Measurements from ENCODE around the gene CABLES1. TPM values are rescaled to one million over a fixed set of nuclear protein-coding genes. Genes with fewer than 3 reads are reported as not detected.

CABLES1 gene
- total RNA-seq, 1 experiment from 2014 or later = 11.8 TPM

DNA sequence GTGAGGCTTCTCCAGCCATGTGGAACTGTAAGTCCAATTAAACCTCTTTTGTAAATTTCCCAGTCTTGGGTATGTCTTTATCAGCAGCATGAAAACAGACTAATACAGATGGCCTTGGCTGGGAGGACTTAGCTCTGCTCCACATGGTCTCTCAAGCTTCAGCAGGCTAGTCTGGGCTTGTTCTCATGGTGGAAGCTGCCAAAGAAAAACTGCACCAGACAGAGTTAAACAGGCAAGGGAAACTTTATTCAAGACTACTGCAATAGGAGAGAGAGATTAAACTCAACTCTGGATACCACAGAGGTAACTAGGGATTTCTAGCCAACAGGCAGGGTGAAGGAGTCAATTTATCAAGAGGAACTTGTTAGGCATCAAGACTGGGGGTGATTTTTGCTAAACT, 142.1 kb downstream of the CABLES1 start:
- H2AFZ ChIP-seq = no peak overlapping the region
- H3K79me2 ChIP-seq (ENCODE audit: low read depth) = no peaks in the 10 kb centered on the region
- H3K4me2 ChIP-seq = no peak overlapping the region
- intact Hi-C loops (cut with micrococcal nuclease; ENCODE audit: unreplicated experiment) = no loop called here
- H3K36me3 ChIP-seq (ENCODE audit: low read depth) = no peaks in the 10 kb centered on the region
- TF ChIP-seq, protein P1, sequence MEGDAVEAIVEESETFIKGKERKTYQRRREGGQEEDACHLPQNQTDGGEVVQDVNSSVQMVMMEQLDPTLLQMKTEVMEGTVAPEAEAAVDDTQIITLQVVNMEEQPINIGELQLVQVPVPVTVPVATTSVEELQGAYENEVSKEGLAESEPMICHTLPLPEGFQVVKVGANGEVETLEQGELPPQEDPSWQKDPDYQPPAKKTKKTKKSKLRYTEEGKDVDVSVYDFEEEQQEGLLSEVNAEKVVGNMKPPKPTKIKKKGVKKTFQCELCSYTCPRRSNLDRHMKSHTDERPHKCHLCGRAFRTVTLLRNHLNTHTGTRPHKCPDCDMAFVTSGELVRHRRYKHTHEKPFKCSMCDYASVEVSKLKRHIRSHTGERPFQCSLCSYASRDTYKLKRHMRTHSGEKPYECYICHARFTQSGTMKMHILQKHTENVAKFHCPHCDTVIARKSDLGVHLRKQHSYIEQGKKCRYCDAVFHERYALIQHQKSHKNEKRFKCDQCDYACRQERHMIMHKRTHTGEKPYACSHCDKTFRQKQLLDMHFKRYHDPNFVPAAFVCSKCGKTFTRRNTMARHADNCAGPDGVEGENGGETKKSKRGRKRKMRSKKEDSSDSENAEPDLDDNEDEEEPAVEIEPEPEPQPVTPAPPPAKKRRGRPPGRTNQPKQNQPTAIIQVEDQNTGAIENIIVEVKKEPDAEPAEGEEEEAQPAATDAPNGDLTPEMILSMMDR (conservative IDR thresholded peaks at IDR 0.05) = no peak
- TF ChIP-seq EZH2 (IDR thresholded peaks at IDR 0.05; ENCODE audit: low read depth) = no peak
- no peaks in the 10 kb centered on the region for H3K9me2 ChIP-seq (ENCODE audit: insufficient read depth)
- peaks cover 11% of the 10 kb centered on the region for H3F3A ChIP-seq (ENCODE audit: insufficient read depth, low read depth)
- H3K4me3 ChIP-seq = no peak overlapping the region
- H3K27me3 ChIP-seq (ENCODE audit: insufficient read depth, low read depth) = no peaks in the 10 kb centered on the region
- H4K20me1 ChIP-seq (ENCODE audit: insufficient read depth) = no peaks in the 10 kb centered on the region
- H3K9me3 ChIP-seq (ENCODE audit: insufficient read depth, low read depth) = peaks cover 6% of the 10 kb centered on the region; the same call in 1 of the 2 replicates
- peaks cover 20% of the 10 kb centered on the region for H3K4me1 ChIP-seq (replicated peaks; ENCODE audit: insufficient read depth)
- ChIA-PET CTCF (no interaction called here), POLR2A (ENCODE audit: unreplicated experiment) (no interaction called here)
- H3K27ac ChIP-seq = no peak overlapping the region
- no TSS peak for BruUV-seq (replicated peaks)
- no peak for DNase-seq

DNA sequence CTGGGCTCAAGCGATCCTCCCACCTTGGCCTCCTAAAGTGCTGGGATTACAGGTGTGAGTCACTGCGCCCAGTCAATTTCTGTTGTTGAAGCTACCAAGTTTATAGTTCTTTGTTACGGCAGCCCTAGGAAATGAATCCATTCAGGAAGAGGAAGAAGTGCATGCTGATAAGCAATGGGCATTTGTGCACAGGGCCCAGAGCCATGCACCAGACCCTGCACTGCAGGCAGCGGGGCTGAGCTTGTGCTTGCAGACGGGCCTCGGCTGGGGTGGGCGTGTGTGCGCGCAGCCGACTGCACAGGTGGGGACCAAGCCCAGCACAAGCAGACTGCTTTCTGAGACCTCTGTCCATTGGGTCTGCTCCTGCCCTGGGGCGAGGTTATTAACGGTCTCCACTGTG, 144.6 kb downstream of the CABLES1 start:
- Histone ChIP-seq H3K27ac (no peak overlapping the region), H3K4me2 (no peak overlapping the region), H3K4me3 (no peak overlapping the region), H3K9me2 (ENCODE audit: insufficient read depth) (no peaks in the 10 kb centered on the region), H3K9me3 (ENCODE audit: insufficient read depth, low read depth) (peaks cover 6% of the 10 kb centered on the region; the same call in 1 of the 2 replicates), H3K36me3 (ENCODE audit: low read depth) (no peaks in the 10 kb centered on the region), H3K27me3 (ENCODE audit: insufficient read depth, low read depth) (no peaks in the 10 kb centered on the region), H3K4me1 (replicated peaks; ENCODE audit: insufficient read depth) (peaks cover 45% of the 10 kb centered on the region), H4K20me1 (ENCODE audit: insufficient read depth) (no peaks in the 10 kb centered on the region), H2AFZ (no peak overlapping the region), H3F3A (ENCODE audit: insufficient read depth, low read depth) (peaks cover 34% of the 10 kb centered on the region), H3K79me2 (ENCODE audit: low read depth) (no peaks in the 10 kb centered on the region)
- CTCF ChIA-PET = no interaction called here
- BruUV-seq (replicated peaks) = no TSS peak
- POLR2A ChIA-PET (ENCODE audit: unreplicated experiment) = interaction anchor here (0.6 kb wide), 1 partner anchor 191 kb away, joined by 3 read pairs; no protein-coding TSS in a partner anchor
- DNase-seq = no peak
- TF ChIP-seq, protein P1 (conservative IDR thresholded peaks at IDR 0.05) = no peak
- TF ChIP-seq EZH2 (IDR thresholded peaks at IDR 0.05; ENCODE audit: low read depth) = no peak
- intact Hi-C loops (cut with micrococcal nuclease; ENCODE audit: unreplicated experiment) = no loop called here

DNA sequence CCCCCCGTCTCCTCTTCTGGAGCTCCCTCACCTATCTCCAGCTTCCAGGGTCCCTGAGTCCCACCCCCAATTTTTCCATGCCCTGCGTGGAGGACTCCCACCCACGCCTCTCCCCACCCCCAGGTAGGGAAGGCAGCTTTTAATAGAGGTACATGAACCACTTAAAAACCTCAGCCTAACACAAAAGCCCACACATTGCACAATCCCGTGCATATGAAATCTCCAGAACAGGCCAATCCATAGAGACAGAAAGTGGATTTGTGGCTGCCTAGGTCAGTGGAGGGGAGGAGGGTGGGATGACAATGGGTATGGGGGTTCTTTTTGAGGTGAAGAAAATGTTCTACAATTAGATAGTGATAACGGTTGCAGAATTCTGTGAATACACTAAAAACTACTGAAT, 145.6 kb downstream of the CABLES1 start:
- intact Hi-C loops (cut with micrococcal nuclease; ENCODE audit: unreplicated experiment) = no loop called here
- ChIA-PET POLR2A (ENCODE audit: unreplicated experiment) (no interaction called here), CTCF (interaction anchor here (0.6 kb wide), 1 partner anchor 249 kb away, joined by 4 read pairs; no protein-coding TSS in a partner anchor)
- Histone ChIP-seq H3K27ac (peak overlapping the region; percentile 99), H3K27me3 (ENCODE audit: insufficient read depth, low read depth) (no peaks in the 10 kb centered on the region), H3F3A (ENCODE audit: insufficient read depth, low read depth) (peaks cover 36% of the 10 kb centered on the region), H4K20me1 (ENCODE audit: insufficient read depth) (no peaks in the 10 kb centered on the region), H3K4me2 (no peak overlapping the region), H3K36me3 (ENCODE audit: low read depth) (no peaks in the 10 kb centered on the region), H3K4me3 (no peak overlapping the region), H3K79me2 (ENCODE audit: low read depth) (no peaks in the 10 kb centered on the region), H3K9me2 (ENCODE audit: insufficient read depth) (no peaks in the 10 kb centered on the region), H2AFZ (no peak overlapping the region), H3K4me1 (replicated peaks; ENCODE audit: insufficient read depth) (peaks cover 54% of the 10 kb centered on the region), H3K9me3 (ENCODE audit: insufficient read depth, low read depth) (peaks cover 6% of the 10 kb centered on the region; the same call in 1 of the 2 replicates)
- DNase-seq = no peak
- TF ChIP-seq, protein P1 (conservative IDR thresholded peaks at IDR 0.05) = no peak
- TF ChIP-seq EZH2 (IDR thresholded peaks at IDR 0.05; ENCODE audit: low read depth) = no peak
- no TSS peak for BruUV-seq (replicated peaks)
